HCT116 (cell line): ENCODE measurements around the gene SOX6. TPM values are rescaled to one million over a fixed set of nuclear protein-coding genes. Genes with fewer than 3 reads are reported as not detected.

Experiments used
- ATAC-seq: fragments of 200-7000 bp; cut with Tn5 transposase; 2 replicates; pipeline ENCODE4 v1.9.1; 2020; ENCODE audit warnings: mild to moderate bottlenecking, moderate library complexity
- BruUV-seq: library from RNA; stranded (reverse); fragments of 400-500 nt; replicated peaks from 2 replicates; lab custom pipeline; 2021; lab: Mats Ljungman, UMichigan
- CTCF ChIA-PET: fragments of 300-600 bp; sonication (Branson Sonifier 250); formaldehyde crosslinking; loops from one replicate; lab custom pipeline; 2021; ENCODE audit warnings: antibody characterized with exemption; lab: Charles Lee
- POLR2A ChIA-PET: fragments of 300-600, 350-600 bp; sonication (Branson Sonifier 250); formaldehyde crosslinking; loops from one replicate; lab custom pipeline; 2021; ENCODE audit warnings: antibody characterized with exemption; lab: Charles Lee
- RAD21 ChIA-PET, 2 experiments: fragments of 300-600 bp; sonication (Branson Sonifier 250); formaldehyde crosslinking; loops; one replicate each; lab custom pipeline; 2023; ENCODE audit warnings: low total read pairs in 2 of 2; ENCODE audit not compliant: uncharacterized antibody in 2 of 2, unreplicated experiment in 2 of 2, low non-redundant PET in 1 of 2; lab: Charles Lee
- DNase-seq: peaks from one replicate; pipeline ENCODE4 v3.0.0-alpha.2; 2010; ENCODE audit warnings: low read depth, low spot score
- H2AFZ ChIP-seq: fragments of 200-600 bp; shearing (Covaris generic), sonication (generic); 2 replicates; pipeline ENCODE4 v1.6.1; 2017; ENCODE audit warnings: low read depth, mixed run types, mixed read lengths, antibody characterized with exemption, low read length; ENCODE audit not compliant: poor library complexity, severe bottlenecking
- H3K27ac ChIP-seq: 2 replicates; pipeline ENCODE4 v1.5.1; 2012; ENCODE audit warnings: low read depth, low read length
- H3K27me3 ChIP-seq: fragments of 200-600 bp; sonication (generic); 2 replicates; pipeline ENCODE4 v1.6.1; 2016; ENCODE audit warnings: mixed run types, low read length, mixed read lengths; ENCODE audit not compliant: insufficient read depth
- H3K36me3 ChIP-seq, 2 experiments: fragments of 200-500 bp in 1 of 2; fragments of 200-600 bp in 1 of 2; sonication (Bioruptor generic) in 1 of 2; sonication (generic) in 1 of 2; 2 replicates each; pipeline versions ENCODE4 v1.5.1 to v1.6.1; 2014 to 2016; ENCODE audit warnings: low read length in 2 of 2, inconsistent platforms in 1 of 2, mixed read lengths in 1 of 2, mixed run types in 1 of 2; ENCODE audit not compliant: insufficient read depth in 2 of 2, control insufficient read depth in 1 of 2
- H3K4me1 ChIP-seq, 2 experiments: fragments of 200-600 bp in 1 of 2; sonication (generic) in 1 of 2; 2 replicates each; pipeline versions ENCODE4 v1.5.1 to v1.6.1; 2012 to 2017; ENCODE audit warnings: low read length in 2 of 2, inconsistent platforms in 1 of 2, mild to moderate bottlenecking in 1 of 2, mixed read lengths in 1 of 2, mixed run types in 1 of 2, moderate library complexity in 1 of 2; ENCODE audit not compliant: insufficient read depth in 2 of 2, control insufficient read depth in 1 of 2
- H3K4me2 ChIP-seq: fragments of 200-600 bp; sonication (generic); 2 replicates; pipeline ENCODE4 v1.6.1; 2017; ENCODE audit warnings: mixed run types, low read length, mixed read lengths
- H3K4me3 ChIP-seq, 2 experiments: fragments of 200-600 bp in 1 of 2; sonication (generic) in 1 of 2; replicated peaks in 1 of 2; 2 replicates each; pipeline ENCODE4 v1.5.1; 2011 to 2016; ENCODE audit warnings: low read length in 2 of 2, control low read depth in 1 of 2, low read depth in 1 of 2, mild to moderate bottlenecking in 1 of 2, mixed read lengths in 1 of 2, mixed run types in 1 of 2
- H3K79me2 ChIP-seq: fragments of 200-600 bp; sonication (generic); 2 replicates; pipeline ENCODE4 v1.6.1; 2017; ENCODE audit warnings: mild to moderate bottlenecking, mixed run types, low read length, moderate library complexity, mixed read lengths; ENCODE audit not compliant: insufficient read depth
- H3K9ac ChIP-seq: fragments of 200-600 bp; sonication (generic); 2 replicates; pipeline ENCODE4 v1.6.1; 2016; ENCODE audit warnings: low read length, mixed read lengths
- H3K9me2 ChIP-seq: fragments of 200-600 bp; sonication (generic), shearing (Covaris generic); 2 replicates; pipeline ENCODE4 v1.6.1; 2017; ENCODE audit warnings: mixed run types, mild to moderate bottlenecking, moderate library complexity; ENCODE audit not compliant: insufficient read depth
- H3K9me3 ChIP-seq, 2 experiments: fragments of 200-500 bp in 1 of 2; fragments of 200-600 bp in 1 of 2; sonication (Bioruptor generic) in 1 of 2; sonication (generic) in 1 of 2; 2 replicates each; pipeline ENCODE4 v1.6.1; 2014 to 2017; ENCODE audit warnings: low read length in 2 of 2, mixed read lengths in 2 of 2, inconsistent platforms in 1 of 2, low read depth in 1 of 2, mild to moderate bottlenecking in 1 of 2, mixed run types in 1 of 2, moderate library complexity in 1 of 2; ENCODE audit not compliant: control insufficient read depth in 1 of 2, insufficient read depth in 1 of 2
- H4K20me1 ChIP-seq: fragments of 200-600 bp; sonication (generic), shearing (Covaris generic); 2 replicates; pipeline ENCODE4 v1.6.1; 2017; ENCODE audit warnings: mixed run types, mild to moderate bottlenecking, moderate library complexity; ENCODE audit not compliant: insufficient read depth
- CBX3 ChIP-seq: IDR thresholded peaks from 2 replicates; pipeline ENCODE4 v1.6.1; 2012; ENCODE audit warnings: low read depth
- CEBPB ChIP-seq: IDR thresholded peaks from 2 replicates; pipeline ENCODE4 v1.6.1; 2012; ENCODE audit warnings: low read depth
- EGR1 ChIP-seq: IDR thresholded peaks from 2 replicates; pipeline ENCODE4 v1.6.1; 2012; ENCODE audit warnings: low read depth
- EZH2 ChIP-seq: fragments of 200-600 bp; sonication (generic); IDR thresholded peaks from 2 replicates; pipeline ENCODE4 v1.6.1; 2017; ENCODE audit warnings: antibody characterized with exemption, mixed run types
- EZH2phosphoT487 ChIP-seq: fragments of 200-600 bp; IDR thresholded peaks from 2 replicates; pipeline ENCODE4 v1.6.1; 2018; ENCODE audit warnings: antibody characterized with exemption, borderline replicate concordance
- FOSL1 ChIP-seq: IDR thresholded peaks from 2 replicates; pipeline ENCODE4 v1.6.1; 2012; ENCODE audit warnings: low read depth
- JUND ChIP-seq: IDR thresholded peaks from 2 replicates; pipeline ENCODE4 v1.6.1; 2012
- POLR2A ChIP-seq: IDR thresholded peaks from 2 replicates; pipeline ENCODE4 v1.7.0; 2011; ENCODE audit warnings: borderline replicate concordance; ENCODE audit not compliant: insufficient read depth, insufficient read length; ENCODE audit errors: extremely low read depth
- POLR2AphosphoS5 ChIP-seq: IDR thresholded peaks from 2 replicates; pipeline ENCODE4 v1.6.1; 2011; ENCODE audit warnings: mild to moderate bottlenecking, low read depth, low read length, moderate library complexity
- RAD21 ChIP-seq: IDR thresholded peaks from 2 replicates; pipeline ENCODE4 v1.6.1; 2012; ENCODE audit warnings: low read depth, mild to moderate bottlenecking
- SIN3A ChIP-seq: IDR thresholded peaks from 2 replicates; pipeline ENCODE4 v1.6.1; 2012; ENCODE audit warnings: low read depth
- SP1 ChIP-seq: IDR thresholded peaks from 2 replicates; pipeline ENCODE4 v1.6.1; 2012; ENCODE audit warnings: low read depth
- SRF ChIP-seq: IDR thresholded peaks from 2 replicates; pipeline ENCODE4 v1.6.1; 2012; ENCODE audit warnings: low read depth
- YY1 ChIP-seq: IDR thresholded peaks from 2 replicates; pipeline ENCODE4 v1.6.1; 2011; ENCODE audit warnings: low read length, low read depth, moderate library complexity, mild to moderate bottlenecking; ENCODE audit not compliant: insufficient replicate concordance; ENCODE audit errors: extremely low read depth
- ZFX ChIP-seq: fragments of 450-650 bp; IDR thresholded peaks from 2 replicates; pipeline ENCODE4 v1.6.1; 2017
- ZNF274 ChIP-seq: fragments of 200-500 bp; sonication (Bioruptor generic); IDR thresholded peaks from 2 replicates; pipeline ENCODE4 v1.6.1; 2014; ENCODE audit warnings: mild to moderate bottlenecking, low read depth, low read length, inconsistent platforms
- intact Hi-C: fragments of 100-400 bp; cut with micrococcal nuclease; formaldehyde crosslinking; loops from 2 replicates; pipeline ENCODE4 v1.10.0; 2022
- total RNA-seq: library from RNA; stranded (reverse); gene quantifications from one replicate; pipeline ENCODE4 v1.2.1, GENCODE V29; 2021; ENCODE audit not compliant: unreplicated experiment
- TF ChIP-seq, protein P1 (sequence below): IDR thresholded peaks from 2 replicates; pipeline ENCODE4 v1.6.1; 2011; ENCODE audit warnings: mild to moderate bottlenecking, low read length, moderate library complexity; ENCODE audit not compliant: insufficient replicate concordance; ENCODE audit errors: extremely low read depth
- TF ChIP-seq, protein P2 (sequence below): IDR thresholded peaks from 2 replicates; pipeline ENCODE4 v1.6.1; 2012
- TF ChIP-seq, protein P3 (sequence below): IDR thresholded peaks from 2 replicates; pipeline ENCODE4 v1.6.1; 2012; ENCODE audit warnings: low read depth

Gene SOX6
- total RNA-seq, 1 experiment from 2014 or later: 0.81 TPM

DNA sequence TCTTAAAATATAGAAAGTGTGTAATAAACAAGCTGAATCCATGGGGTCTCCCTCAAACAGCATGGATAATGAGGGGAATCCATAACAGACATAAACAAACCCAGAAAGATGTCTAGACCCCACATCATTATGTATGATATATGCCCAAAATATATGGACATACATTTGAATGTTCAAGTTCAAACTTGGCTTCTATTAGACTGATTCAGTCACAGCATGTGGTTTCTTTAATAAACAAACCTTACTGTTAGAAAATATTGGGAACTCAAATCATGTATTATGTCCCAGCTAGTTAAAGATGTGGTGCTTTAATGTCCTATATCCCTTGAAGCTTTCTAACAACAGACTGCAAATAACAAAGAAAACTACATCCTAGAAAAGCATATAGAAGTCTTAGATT lies 228.6 kb downstream of the SOX6 start:
- H2AFZ ChIP-seq: no peak overlapping the region
- CTCF ChIA-PET: no interaction called here
- no peaks in the 10 kb centered on the region for H3K9me2 ChIP-seq
- POLR2A ChIA-PET: no interaction called here
- no peak overlapping the region for H3K9ac ChIP-seq
- TF ChIP-seq CBX3 (no peak), POLR2AphosphoS5 (no peak), YY1 (no peak), RAD21 (no peak), ZNF274 (no peak), EGR1 (no peak), ZFX (no peak), CEBPB (no peak), JUND (no peak), SIN3A (no peak), EZH2phosphoT487 (no peak), EZH2 (no peak), FOSL1 (no peak), POLR2A (no peak), SRF (no peak), SP1 (no peak)
- TF ChIP-seq, protein P1, sequence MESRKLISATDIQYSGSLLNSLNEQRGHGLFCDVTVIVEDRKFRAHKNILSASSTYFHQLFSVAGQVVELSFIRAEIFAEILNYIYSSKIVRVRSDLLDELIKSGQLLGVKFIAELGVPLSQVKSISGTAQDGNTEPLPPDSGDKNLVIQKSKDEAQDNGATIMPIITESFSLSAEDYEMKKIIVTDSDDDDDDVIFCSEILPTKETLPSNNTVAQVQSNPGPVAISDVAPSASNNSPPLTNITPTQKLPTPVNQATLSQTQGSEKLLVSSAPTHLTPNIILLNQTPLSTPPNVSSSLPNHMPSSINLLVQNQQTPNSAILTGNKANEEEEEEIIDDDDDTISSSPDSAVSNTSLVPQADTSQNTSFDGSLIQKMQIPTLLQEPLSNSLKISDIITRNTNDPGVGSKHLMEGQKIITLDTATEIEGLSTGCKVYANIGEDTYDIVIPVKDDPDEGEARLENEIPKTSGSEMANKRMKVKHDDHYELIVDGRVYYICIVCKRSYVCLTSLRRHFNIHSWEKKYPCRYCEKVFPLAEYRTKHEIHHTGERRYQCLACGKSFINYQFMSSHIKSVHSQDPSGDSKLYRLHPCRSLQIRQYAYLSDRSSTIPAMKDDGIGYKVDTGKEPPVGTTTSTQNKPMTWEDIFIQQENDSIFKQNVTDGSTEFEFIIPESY: no peak
- TF ChIP-seq, protein P2, sequence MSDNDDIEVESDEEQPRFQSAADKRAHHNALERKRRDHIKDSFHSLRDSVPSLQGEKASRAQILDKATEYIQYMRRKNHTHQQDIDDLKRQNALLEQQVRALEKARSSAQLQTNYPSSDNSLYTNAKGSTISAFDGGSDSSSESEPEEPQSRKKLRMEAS: no peak
- TF ChIP-seq, protein P3, sequence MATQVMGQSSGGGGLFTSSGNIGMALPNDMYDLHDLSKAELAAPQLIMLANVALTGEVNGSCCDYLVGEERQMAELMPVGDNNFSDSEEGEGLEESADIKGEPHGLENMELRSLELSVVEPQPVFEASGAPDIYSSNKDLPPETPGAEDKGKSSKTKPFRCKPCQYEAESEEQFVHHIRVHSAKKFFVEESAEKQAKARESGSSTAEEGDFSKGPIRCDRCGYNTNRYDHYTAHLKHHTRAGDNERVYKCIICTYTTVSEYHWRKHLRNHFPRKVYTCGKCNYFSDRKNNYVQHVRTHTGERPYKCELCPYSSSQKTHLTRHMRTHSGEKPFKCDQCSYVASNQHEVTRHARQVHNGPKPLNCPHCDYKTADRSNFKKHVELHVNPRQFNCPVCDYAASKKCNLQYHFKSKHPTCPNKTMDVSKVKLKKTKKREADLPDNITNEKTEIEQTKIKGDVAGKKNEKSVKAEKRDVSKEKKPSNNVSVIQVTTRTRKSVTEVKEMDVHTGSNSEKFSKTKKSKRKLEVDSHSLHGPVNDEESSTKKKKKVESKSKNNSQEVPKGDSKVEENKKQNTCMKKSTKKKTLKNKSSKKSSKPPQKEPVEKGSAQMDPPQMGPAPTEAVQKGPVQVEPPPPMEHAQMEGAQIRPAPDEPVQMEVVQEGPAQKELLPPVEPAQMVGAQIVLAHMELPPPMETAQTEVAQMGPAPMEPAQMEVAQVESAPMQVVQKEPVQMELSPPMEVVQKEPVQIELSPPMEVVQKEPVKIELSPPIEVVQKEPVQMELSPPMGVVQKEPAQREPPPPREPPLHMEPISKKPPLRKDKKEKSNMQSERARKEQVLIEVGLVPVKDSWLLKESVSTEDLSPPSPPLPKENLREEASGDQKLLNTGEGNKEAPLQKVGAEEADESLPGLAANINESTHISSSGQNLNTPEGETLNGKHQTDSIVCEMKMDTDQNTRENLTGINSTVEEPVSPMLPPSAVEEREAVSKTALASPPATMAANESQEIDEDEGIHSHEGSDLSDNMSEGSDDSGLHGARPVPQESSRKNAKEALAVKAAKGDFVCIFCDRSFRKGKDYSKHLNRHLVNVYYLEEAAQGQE: no peak
- no peak overlapping the region for H3K4me3 ChIP-seq
- H3K9me3 ChIP-seq: no peaks in the 10 kb centered on the region
- DNase-seq (no peak), ATAC-seq (no peak)
- RAD21 ChIA-PET: no interaction called here
- no peaks in the 10 kb centered on the region for H3K79me2 ChIP-seq
- H3K36me3 ChIP-seq: no peaks in the 10 kb centered on the region
- no peaks in the 10 kb centered on the region for H3K27me3 ChIP-seq
- intact Hi-C loops: no loop called here
- no peak overlapping the region for H3K4me2 ChIP-seq
- H3K27ac ChIP-seq: no peak overlapping the region
- no peaks in the 10 kb centered on the region for H3K4me1 ChIP-seq
- no TSS peak for BruUV-seq
- no peaks in the 10 kb centered on the region for H4K20me1 ChIP-seq
